ENCODE measurements around the gene SPAG5. TPM values are rescaled to one million over a fixed set of nuclear protein-coding genes. Genes with fewer than 3 reads are reported as not detected.

Gene SPAG5
- total RNA-seq, 2 experiments from 2014 or later, result 142 to 165 TPM

GRCh38 chr17:28530926-28531325, 67.9 kb downstream of the SPAG5 start:
- H3K36me3 Mint-ChIP-seq (ENCODE audit: low read depth), result no peaks in the 10 kb centered on the region
- no peak for ATAC-seq
- H3K4me1 Mint-ChIP-seq, result no peaks in the 10 kb centered on the region
- no peak overlapping the region for H3K27ac Mint-ChIP-seq
- ChIA-PET CTCF (no interaction called here), POLR2A (no interaction called here)
- no peaks in the 10 kb centered on the region for H3K9me3 Mint-ChIP-seq (ENCODE audit: low read depth)
- no peaks in the 10 kb centered on the region for H3K27me3 Mint-ChIP-seq
- no peak overlapping the region for H3K4me3 Mint-ChIP-seq
- intact Hi-C loops (cut with DNase I, micrococcal nuclease), result no loop called here
- no peak for DNase-seq

GRCh38 chr17:28530250-28530649, 68.6 kb downstream of the SPAG5 start:
- H3K4me3 Mint-ChIP-seq, result no peak overlapping the region
- DNase-seq, result no peak
- ChIA-PET POLR2A (no interaction called here), CTCF (interaction anchor here (0.5 kb wide), 1 partner anchor 154 kb away, joined by 3 read pairs; no protein-coding TSS in a partner anchor)
- H3K36me3 Mint-ChIP-seq (ENCODE audit: low read depth), result no peaks in the 10 kb centered on the region
- intact Hi-C loops (cut with DNase I, micrococcal nuclease), result no loop called here
- H3K9me3 Mint-ChIP-seq (ENCODE audit: low read depth), result no peaks in the 10 kb centered on the region
- no peaks in the 10 kb centered on the region for H3K4me1 Mint-ChIP-seq
- no peak for ATAC-seq
- H3K27me3 Mint-ChIP-seq, result no peaks in the 10 kb centered on the region
- no peak overlapping the region for H3K27ac Mint-ChIP-seq

GRCh38 chr17:28529013-28529400, 69.8 kb downstream of the SPAG5 start:
- CTCF ChIA-PET, result interaction anchor here (0.7 kb wide), 1 partner anchor 94 kb away, joined by 3 read pairs; no protein-coding TSS in a partner anchor

GRCh38 chr17:28528327-28529012, 70.4 kb downstream of the SPAG5 start:
- Mint-ChIP-seq H3K27ac (no peak overlapping the region), H3K4me1 (no peaks in the 10 kb centered on the region), H3K9me3 (ENCODE audit: low read depth) (no peaks in the 10 kb centered on the region), H3K4me3 (no peak overlapping the region), H3K27me3 (no peaks in the 10 kb centered on the region), H3K36me3 (ENCODE audit: low read depth) (no peaks in the 10 kb centered on the region)
- intact Hi-C loops (cut with DNase I, micrococcal nuclease), result no loop called here
- DNase-seq, result no peak
- ChIA-PET CTCF (interaction anchor here (0.9 kb wide), 1 partner anchor 15 kb away, joined by 3 read pairs; no protein-coding TSS in a partner anchor), POLR2A (no interaction called here)
- ATAC-seq, result no peak

More at GRCh38 chr17:28529013-28529400, 69.8 kb downstream of the SPAG5 start:
- H3K4me3 Mint-ChIP-seq, result no peak overlapping the region
- DNase-seq, result no peak
- no peak overlapping the region for H3K27ac Mint-ChIP-seq
- intact Hi-C loops (cut with DNase I, micrococcal nuclease), result no loop called here
- H3K4me1 Mint-ChIP-seq, result no peaks in the 10 kb centered on the region
- H3K36me3 Mint-ChIP-seq (ENCODE audit: low read depth), result no peaks in the 10 kb centered on the region
- POLR2A ChIA-PET, result no interaction called here
- no peaks in the 10 kb centered on the region for H3K9me3 Mint-ChIP-seq (ENCODE audit: low read depth)
- H3K27me3 Mint-ChIP-seq, result no peaks in the 10 kb centered on the region
- ATAC-seq, result no peak

- Mint-ChIP-seq H3K4me1 (no peaks in the 10 kb centered on the region), H3K4me3 (no peak overlapping the region), H3K36me3 (ENCODE audit: low read depth) (no peaks in the 10 kb centered on the region), H3K27me3 (no peaks in the 10 kb centered on the region), H3K27ac (no peak overlapping the region), H3K9me3 (ENCODE audit: low read depth) (no peaks in the 10 kb centered on the region)
- intact Hi-C loops (cut with DNase I, micrococcal nuclease), result no loop called here
- no peak for ATAC-seq
- POLR2A ChIA-PET, result no interaction called here
- CTCF ChIA-PET, result interaction anchor here (0.9 to 1.0 kb wide), 2 partner anchors 16 to 72 kb away, joined by 3 to 4 read pairs; no protein-coding TSS in a partner anchor
- no peak for DNase-seq
Measured at GRCh38 chr17:28527859-28528258, 71.0 kb downstream of the SPAG5 start.

Other genes starting within 250 kb of the SPAG5 start
- 10 to 100 TPM; 84.9 to 98.4 TPM for gene POLDIP2, start 241.5 kb downstream of the SPAG5 start, total RNA-seq
- not detected for gene SEBOX, start 233.8 kb downstream of the SPAG5 start, total RNA-seq
- under 1 TPM in 1 of 2 experiments, not detected in 1; 0.21 TPM for gene VTN, start 228.7 kb downstream of the SPAG5 start, total RNA-seq
- 10 to 100 TPM; 18.1 to 21.9 TPM for gene SARM1, start 227.3 kb downstream of the SPAG5 start, total RNA-seq
- 1 to 10 TPM; 3.0 to 4.0 TPM for gene SLC46A1, start 192.8 kb downstream of the SPAG5 start, total RNA-seq
- gene SLC13A2, start 125.4 kb downstream of the SPAG5 start, total RNA-seq, result not detected
- gene FOXN1, start 92.7 kb downstream of the SPAG5 start, total RNA-seq, result not detected
- 10 to 100 TPM; 35.9 to 48.7 TPM for gene UNC119, start 46.4 kb downstream of the SPAG5 start, total RNA-seq
- 10 to 100 TPM; 38.7 to 41.4 TPM for gene PIGS, start 27.5 kb downstream of the SPAG5 start, total RNA-seq
- gene ALDOC, start 22.1 kb downstream of the SPAG5 start, total RNA-seq, result 100 to 1,000 TPM; 131 to 133 TPM
- 10 to 100 TPM; 17.6 to 21.4 TPM for gene RSKR, start 15.2 kb upstream of the SPAG5 start, total RNA-seq
- gene BLTP2, start 46.1 kb upstream of the SPAG5 start, total RNA-seq, result 100 to 1,000 TPM; 138 to 152 TPM
- gene SDF2, start 62.9 kb upstream of the SPAG5 start, total RNA-seq, result 10 to 100 TPM; 36.6 to 37.2 TPM
- 10 to 100 TPM; 80.6 to 85.8 TPM for gene SUPT6H, start 63.2 kb upstream of the SPAG5 start, total RNA-seq
- 1 to 10 TPM; 4.0 to 4.5 TPM for gene PROCA1, start 112.9 kb upstream of the SPAG5 start, total RNA-seq
- 10 to 100 TPM; 13.6 to 17.4 TPM for gene RAB34, start 118.8 kb upstream of the SPAG5 start, total RNA-seq
- gene RPL23A, start 121.0 kb upstream of the SPAG5 start, total RNA-seq, result 1,000 to 10,000 TPM; 2,164 to 2,505 TPM
- 1 to 10 TPM; 8.5 to 8.7 TPM for gene TLCD1, start 127.2 kb upstream of the SPAG5 start, total RNA-seq
- gene NEK8, start 129.8 kb upstream of the SPAG5 start, total RNA-seq, result 1 to 10 TPM; 3.8 to 4.0 TPM
- gene TRAF4, start 145.0 kb upstream of the SPAG5 start, total RNA-seq, result 100 to 1,000 TPM in 1 of 2 experiments, 10 to 100 TPM in 1; 96.5 to 117 TPM
- 10 to 100 TPM; 16.8 to 20.8 TPM for gene FAM222B, start 243.8 kb upstream of the SPAG5 start, total RNA-seq